Measurements from ENCODE around the gene UST. TPM values are rescaled to one million over a fixed set of nuclear protein-coding genes. Genes with fewer than 3 reads are reported as not detected.

The UST gene
- total and polyA plus RNA-seq, 4 donors, result 0.24 to 2.7 (median 0.87) TPM

GRCh38 chr6:148713033-148713738, 33.6 kb upstream of the UST start:
- H3K9ac ChIP-seq (ENCODE audit: low read depth in 1 of 2, low read length in 2 of 2), result no peak overlapping the region

More at GRCh38 chr6:148713033-148713738, 33.6 kb upstream of the UST start:
- WGBS, result 84% methylated on average over 1 of the region's 1 CpG
- Histone ChIP-seq H3K9me3 (ENCODE audit: control insufficient read depth in 4 of 4, low read length in 3 of 4) (no peaks in the 10 kb centered on the region), H3K36me3 (ENCODE audit: control insufficient read depth in 4 of 4, insufficient read depth in 3 of 4, low read depth in 1 of 4, low read length in 3 of 4) (no peaks in the 10 kb centered on the region), H3K4me3 (ENCODE audit: low read depth in 1 of 3, low read length in 3 of 3) (no peak overlapping the region), H3K27ac (ENCODE audit: low read depth in 1 of 2, low read length in 2 of 2) (no peak overlapping the region), H3K4me1 (ENCODE audit: control insufficient read depth in 4 of 4, insufficient read depth in 4 of 4, low read length in 3 of 4) (no peaks in the 10 kb centered on the region), H3K27me3 (ENCODE audit: control insufficient read depth in 4 of 4, insufficient read depth in 4 of 4, low read length in 3 of 4) (no peaks in the 10 kb centered on the region)
- DNase-seq (ENCODE audit: low spot score), result no peak
- TF ChIP-seq NR2F2 (IDR thresholded peaks at IDR 0.05), result no peak
- no peak for TF ChIP-seq ATF3 (IDR thresholded peaks at IDR 0.05)
- no peak for TF ChIP-seq ZBTB33 (IDR thresholded peaks at IDR 0.05)
- TF ChIP-seq MAX (IDR thresholded peaks at IDR 0.05), result no peak
- TF ChIP-seq TAF1 (conservative IDR thresholded peaks at IDR 0.05), result no peak
- TF ChIP-seq REST (IDR thresholded peaks at IDR 0.05), result no peak
- TF ChIP-seq SP1 (IDR thresholded peaks at IDR 0.05), result no peak
- no peak for TF ChIP-seq YY1 (IDR thresholded peaks at IDR 0.05)
- no peak for TF ChIP-seq HNF4G (IDR thresholded peaks at IDR 0.05)
- no peak for TF ChIP-seq RXRA (IDR thresholded peaks at IDR 0.05)
- no peak for TF ChIP-seq FOXA1 (IDR thresholded peaks at IDR 0.05)
- no peak for TF ChIP-seq GABPA (IDR thresholded peaks at IDR 0.05 in 1 of 2, conservative IDR thresholded peaks at IDR 0.05 in 1 of 2)
- no peak for TF ChIP-seq FOXA2 (IDR thresholded peaks at IDR 0.05)
- TF ChIP-seq HNF4A (conservative IDR thresholded peaks at IDR 0.05), result no peak
- no peak for TF ChIP-seq JUND (IDR thresholded peaks at IDR 0.05)
- TF ChIP-seq EGR1 (IDR thresholded peaks at IDR 0.05; ENCODE audit: low read depth in 2 of 2), result no peak
- no peak for TF ChIP-seq RAD21 (IDR thresholded peaks at IDR 0.05)
- no peak for TF ChIP-seq CTCF (IDR thresholded peaks at IDR 0.05; ENCODE audit: low read depth, low read length, missing input control)
